ENCODE results near the gene GRAMD2A.

DNA sequence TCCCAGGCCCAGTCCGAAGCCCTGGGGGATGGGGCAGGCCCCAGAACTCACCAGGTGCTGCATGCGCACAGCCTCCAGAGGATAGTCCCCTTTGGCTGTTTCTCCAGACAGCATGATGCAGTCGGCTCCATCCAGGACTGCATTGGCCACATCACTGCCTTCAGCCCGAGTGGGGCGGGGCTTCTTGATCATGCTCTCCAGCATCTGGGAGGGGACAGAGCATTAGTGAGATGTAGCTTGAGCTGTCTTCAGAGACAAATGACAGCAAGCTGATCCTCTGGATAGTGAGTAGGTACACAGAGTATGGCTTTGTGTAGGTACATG is 9.1 kb upstream of the GRAMD2A start:
- TF ChIP-seq POLR2A (IDR thresholded peaks at IDR 0.05) = no peak
- TF ChIP-seq, protein P1, sequence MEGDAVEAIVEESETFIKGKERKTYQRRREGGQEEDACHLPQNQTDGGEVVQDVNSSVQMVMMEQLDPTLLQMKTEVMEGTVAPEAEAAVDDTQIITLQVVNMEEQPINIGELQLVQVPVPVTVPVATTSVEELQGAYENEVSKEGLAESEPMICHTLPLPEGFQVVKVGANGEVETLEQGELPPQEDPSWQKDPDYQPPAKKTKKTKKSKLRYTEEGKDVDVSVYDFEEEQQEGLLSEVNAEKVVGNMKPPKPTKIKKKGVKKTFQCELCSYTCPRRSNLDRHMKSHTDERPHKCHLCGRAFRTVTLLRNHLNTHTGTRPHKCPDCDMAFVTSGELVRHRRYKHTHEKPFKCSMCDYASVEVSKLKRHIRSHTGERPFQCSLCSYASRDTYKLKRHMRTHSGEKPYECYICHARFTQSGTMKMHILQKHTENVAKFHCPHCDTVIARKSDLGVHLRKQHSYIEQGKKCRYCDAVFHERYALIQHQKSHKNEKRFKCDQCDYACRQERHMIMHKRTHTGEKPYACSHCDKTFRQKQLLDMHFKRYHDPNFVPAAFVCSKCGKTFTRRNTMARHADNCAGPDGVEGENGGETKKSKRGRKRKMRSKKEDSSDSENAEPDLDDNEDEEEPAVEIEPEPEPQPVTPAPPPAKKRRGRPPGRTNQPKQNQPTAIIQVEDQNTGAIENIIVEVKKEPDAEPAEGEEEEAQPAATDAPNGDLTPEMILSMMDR (IDR thresholded peaks at IDR 0.05) = no peak

All from upper lobe of left lung (tissue), 4 donors.